Measurements from ENCODE around the gene RBM33. TPM values are rescaled to one million over a fixed set of nuclear protein-coding genes. Genes with fewer than 3 reads are reported as not detected.

Gene RBM33
- total and polyA plus RNA-seq, 2 of the 8 experiments (the other 6 are each of a cell fraction or from before 2014, with no cell fraction given) = 16.5 to 64.6 TPM

GRCh38 chr7:155762655-155763054 lies 118.2 kb downstream of the RBM33 start:
- ChIA-PET POLR2A (ENCODE audit: partially characterized antibody) (no interaction called here), CTCF (ENCODE audit: partially characterized antibody) (interaction anchor here (0.6 to 2.6 kb wide), 4 partner anchors 8 to 350 kb away, joined by 3 to 11 read pairs (median 4); no protein-coding TSS in a partner anchor)
- no peak overlapping the region for H3K18ac ChIP-seq (ENCODE audit: extremely low read depth, low read length)
- no peak for DNase-seq (ENCODE audit: low read depth in 1 of 2, low spot score in 2 of 2)
- no peak overlapping the region for H3K4ac ChIP-seq (replicated peaks; ENCODE audit: insufficient read length, low read depth, low read length)
- H2AFZ ChIP-seq (ENCODE audit: low read length) = no peak overlapping the region
- no peak overlapping the region for H2BK120ac ChIP-seq (replicated peaks; ENCODE audit: low read depth, low read length)
- no peaks in the 10 kb centered on the region for H3K23me2 ChIP-seq (ENCODE audit: low read depth, low read length)
- WGBS, 2 experiments (ENCODE audit: extremely low coverage in 1 of 2, insufficient coverage in 1 of 2, insufficient read length in 1 of 2, insufficient replicate concordance in 2 of 2, low coverage in 1 of 2, low lambda C conversion rate in 2 of 2, missing lambda C conversion rate in 1 of 2) = 95% methylated on average over 10 of the region's 10 CpGs; no CpG with 5 or more reads in 1 of the 2 experiments
- no peak overlapping the region for H3K14ac ChIP-seq (ENCODE audit: insufficient read length)
- no peak overlapping the region for H2BK20ac ChIP-seq (ENCODE audit: low read length)
- H3K79me2 ChIP-seq (ENCODE audit: control insufficient read depth in 1 of 2, insufficient read depth in 2 of 2, low read length in 2 of 2) = peaks cover 3 to 47% of the 10 kb centered on the region in 2 experiments; a peak in 3 of 4 replicates
- H3K36me3 ChIP-seq (ENCODE audit: control insufficient read depth in 2 of 4, insufficient read depth in 4 of 4, low read length in 3 of 4) = peaks cover 7 to 24% (median 18%) of the 10 kb centered on the region in 4 experiments; a peak in 5 of 8 replicates
- H2BK15ac ChIP-seq (ENCODE audit: low read length) = no peak overlapping the region
- H4K91ac ChIP-seq (replicated peaks; ENCODE audit: insufficient read length, low read length) = no peak overlapping the region
- no peak overlapping the region for H3K4me3 ChIP-seq (ENCODE audit: extremely low read depth in 1 of 4, insufficient read depth in 2 of 4, low read depth in 3 of 4, low read length in 4 of 4)
- H3K9me3 ChIP-seq (ENCODE audit: insufficient read depth in 2 of 2, low read depth in 1 of 2, low read length in 1 of 2) = peaks cover 2% of the 10 kb centered on the region in 2 experiments; a peak in 2 of 4 replicates
- no peak overlapping the region for H3K56ac ChIP-seq (replicated peaks; ENCODE audit: insufficient read length, low read depth, low read length)
- no peak overlapping the region for H3K4me2 ChIP-seq (ENCODE audit: insufficient read depth in 1 of 2, low read depth in 2 of 2, low read length in 2 of 2)
- FAIRE-seq = no peak
- H2AK5ac ChIP-seq (ENCODE audit: low read depth, low read length) = no peak overlapping the region
- H3K27ac ChIP-seq (ENCODE audit: low read depth, low read length) = no peak overlapping the region
- H3K23ac ChIP-seq (ENCODE audit: insufficient read length) = no peak overlapping the region
- H4K5ac ChIP-seq (ENCODE audit: insufficient read length, low read depth, low read length) = no peak overlapping the region
- H2BK12ac ChIP-seq (ENCODE audit: low read depth, low read length) = no peak overlapping the region
- H4K20me1 ChIP-seq (replicated peaks in 1 of 2; ENCODE audit: control insufficient read depth in 1 of 2, insufficient read depth in 2 of 2, low read length in 2 of 2) = peaks cover 0 to 15% of the 10 kb centered on the region in 2 experiments
- H3K4me1 ChIP-seq (replicated peaks in 1 of 4; ENCODE audit: control insufficient read depth in 3 of 4, insufficient read depth in 4 of 4, low read length in 3 of 4) = peaks cover 2 to 6% (median 3%) of the 10 kb centered on the region in 4 experiments; a peak in 6 of 7 replicates
- H2BK5ac ChIP-seq (ENCODE audit: low read depth, low read length) = no peak overlapping the region
- H3K79me1 ChIP-seq (ENCODE audit: low read depth, low read length) = peaks cover 13% of the 10 kb centered on the region
- H3K27me3 ChIP-seq (replicated peaks in 1 of 4; ENCODE audit: control insufficient read depth in 3 of 4, extremely low read depth in 1 of 4, insufficient read depth in 3 of 4, low read length in 3 of 4) = no peaks in the 10 kb centered on the region
- H4K8ac ChIP-seq (ENCODE audit: extremely low read depth, insufficient read depth, low read length) = no peak overlapping the region; the same call in 1 of the 2 replicates
- no peak overlapping the region for H3K9ac ChIP-seq (replicated peaks in 1 of 4; ENCODE audit: extremely low read depth in 1 of 4, low read depth in 3 of 4, low read length in 3 of 4)
- TF ChIP-seq KDM5A (IDR thresholded peaks at IDR 0.05; ENCODE audit: low read length) (no peak), BCL11A (IDR thresholded peaks at IDR 0.05; ENCODE audit: low read depth in 2 of 2, low read length in 2 of 2) (no peak), EGR1 (IDR thresholded peaks at IDR 0.05; ENCODE audit: borderline replicate concordance, low read depth, low read length) (no peak), KDM1A (IDR thresholded peaks at IDR 0.05; ENCODE audit: borderline replicate concordance, low read length) (no peak), MAFK (IDR thresholded peaks at IDR 0.05; ENCODE audit: low read depth, low read length) (no peak), E2F6 (IDR thresholded peaks at IDR 0.05) (no peak), BRCA1 (IDR thresholded peaks at IDR 0.05; ENCODE audit: low read depth, low read length) (no peak), SP1 (IDR thresholded peaks at IDR 0.05; ENCODE audit: low read depth, low read length) (no peak), SP2 (IDR thresholded peaks at IDR 0.05; ENCODE audit: low read length) (no peak), POLR2AphosphoS5 (IDR thresholded peaks at IDR 0.05; ENCODE audit: low read depth, low read length) (no peak), SIN3A (conservative IDR thresholded peaks at IDR 0.05 in 1 of 2, IDR thresholded peaks at IDR 0.05 in 1 of 2; ENCODE audit: low read depth in 1 of 2, low read length in 2 of 2) (no peak), TBP (IDR thresholded peaks at IDR 0.05; ENCODE audit: low read depth, low read length) (no peak)
- TF ChIP-seq, protein P1, sequence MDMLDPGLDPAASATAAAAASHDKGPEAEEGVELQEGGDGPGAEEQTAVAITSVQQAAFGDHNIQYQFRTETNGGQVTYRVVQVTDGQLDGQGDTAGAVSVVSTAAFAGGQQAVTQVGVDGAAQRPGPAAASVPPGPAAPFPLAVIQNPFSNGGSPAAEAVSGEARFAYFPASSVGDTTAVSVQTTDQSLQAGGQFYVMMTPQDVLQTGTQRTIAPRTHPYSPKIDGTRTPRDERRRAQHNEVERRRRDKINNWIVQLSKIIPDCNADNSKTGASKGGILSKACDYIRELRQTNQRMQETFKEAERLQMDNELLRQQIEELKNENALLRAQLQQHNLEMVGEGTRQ (IDR thresholded peaks at IDR 0.05; ENCODE audit: low read length) = no peak
